Loucy (cell line): ENCODE results near the gene CIAO3.

Experiments
- EZH2phosphoT487 ChIP-seq: fragments of 200-600 bp; IDR thresholded peaks from 2 replicates; pipeline ENCODE4 v1.6.1; 2018; ENCODE audit warnings: antibody characterized with exemption, mild to moderate bottlenecking, moderate library complexity, borderline replicate concordance
- TF ChIP-seq, protein P1 (sequence below): fragments of 200-600 bp; sonication (generic); conservative IDR thresholded peaks from 2 replicates; pipeline ENCODE4 v1.5.1; 2014; ENCODE audit warnings: mild to moderate bottlenecking, antibody characterized with exemption, low read length

DNA sequence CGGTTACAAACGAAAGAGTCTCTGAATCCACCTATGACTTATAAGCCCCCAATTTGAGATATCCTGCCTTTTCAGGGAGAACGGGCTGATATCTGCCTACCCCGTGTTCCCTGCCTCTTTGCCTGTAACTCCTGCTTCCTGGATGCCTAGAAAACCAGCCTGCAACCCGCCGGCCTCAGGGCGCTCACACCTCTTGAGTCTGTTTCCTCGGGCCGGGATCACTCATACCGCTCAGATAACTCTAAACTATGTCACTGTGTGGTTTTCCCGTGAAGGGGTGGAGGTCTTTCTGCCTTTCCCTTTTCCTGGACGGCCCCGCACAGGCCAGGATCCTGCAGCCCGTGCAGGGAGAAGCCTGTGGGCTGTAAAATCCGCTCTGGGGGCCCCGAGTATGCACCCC lies 37.0 kb upstream of the CIAO3 start:
- TF ChIP-seq, protein P1, sequence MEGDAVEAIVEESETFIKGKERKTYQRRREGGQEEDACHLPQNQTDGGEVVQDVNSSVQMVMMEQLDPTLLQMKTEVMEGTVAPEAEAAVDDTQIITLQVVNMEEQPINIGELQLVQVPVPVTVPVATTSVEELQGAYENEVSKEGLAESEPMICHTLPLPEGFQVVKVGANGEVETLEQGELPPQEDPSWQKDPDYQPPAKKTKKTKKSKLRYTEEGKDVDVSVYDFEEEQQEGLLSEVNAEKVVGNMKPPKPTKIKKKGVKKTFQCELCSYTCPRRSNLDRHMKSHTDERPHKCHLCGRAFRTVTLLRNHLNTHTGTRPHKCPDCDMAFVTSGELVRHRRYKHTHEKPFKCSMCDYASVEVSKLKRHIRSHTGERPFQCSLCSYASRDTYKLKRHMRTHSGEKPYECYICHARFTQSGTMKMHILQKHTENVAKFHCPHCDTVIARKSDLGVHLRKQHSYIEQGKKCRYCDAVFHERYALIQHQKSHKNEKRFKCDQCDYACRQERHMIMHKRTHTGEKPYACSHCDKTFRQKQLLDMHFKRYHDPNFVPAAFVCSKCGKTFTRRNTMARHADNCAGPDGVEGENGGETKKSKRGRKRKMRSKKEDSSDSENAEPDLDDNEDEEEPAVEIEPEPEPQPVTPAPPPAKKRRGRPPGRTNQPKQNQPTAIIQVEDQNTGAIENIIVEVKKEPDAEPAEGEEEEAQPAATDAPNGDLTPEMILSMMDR, result no peak
- no peak for TF ChIP-seq EZH2phosphoT487
